HG03442 (cell line): ENCODE results near the gene KANK2.
"Not testable (repeated sequence)": the region's sequence is repeated elsewhere in the genome, so short reads cannot be mapped to it uniquely, and the experiment has no call there.

ENCODE experiments used
- ATAC-seq: cut with Tn5 transposase; IDR thresholded peaks from one replicate; pipeline ENCODE4 v1.9.1; 2021; ENCODE audit warnings: mild to moderate bottlenecking, moderate library complexity; ENCODE audit not compliant: unreplicated experiment

The KANK2 gene

GRCh38 chr19:11198769-11199424 lies 1.6 kb upstream of the KANK2 start:
- ATAC-seq: no peak

- no peak for ATAC-seq
These were observed 810 bp upstream of the KANK2 start for GRCh38 chr19:11198175-11198534.

- ATAC-seq: no peak
These were observed 698 bp downstream of the KANK2 start for GRCh38 chr19:11196406-11197287.

GRCh38 chr19:11195681-11196080 lies 1.7 kb downstream of the KANK2 start:
- no peak for ATAC-seq

GRCh38 chr19:11194656-11195558 lies 2.4 kb downstream of the KANK2 start:
- no peak for ATAC-seq

- no peak for ATAC-seq
These were observed 3.2 kb downstream of the KANK2 start for GRCh38 chr19:11194173-11194572.

GRCh38 chr19:11192957-11193939 lies 4.1 kb downstream of the KANK2 start:
- ATAC-seq: no peak

GRCh38 chr19:11191934-11192333 lies 5.4 kb downstream of the KANK2 start:
- ATAC-seq: no peak

- no peak for ATAC-seq
These were observed 6.0 kb downstream of the KANK2 start for GRCh38 chr19:11191273-11191755.

GRCh38 chr19:11190501-11190900 lies 6.8 kb downstream of the KANK2 start:
- ATAC-seq: no peak

GRCh38 chr19:11187441-11187840 lies 9.9 kb downstream of the KANK2 start:
- no peak for ATAC-seq

- ATAC-seq: no peak
These were observed 14.4 kb downstream of the KANK2 start for GRCh38 chr19:11182994-11183393.

- no peak for ATAC-seq
These were observed 15.9 kb downstream of the KANK2 start for GRCh38 chr19:11181488-11181887.

- not testable (repeated sequence) for ATAC-seq
These were observed 16.4 kb downstream of the KANK2 start for GRCh38 chr19:11180975-11181374.

- ATAC-seq: no peak
These were observed 17.0 kb downstream of the KANK2 start for GRCh38 chr19:11180346-11180745.

GRCh38 chr19:11179716-11180297 lies 17.5 kb downstream of the KANK2 start:
- ATAC-seq: peak; percentile 50

GRCh38 chr19:11179145-11179465 lies 18.2 kb downstream of the KANK2 start:
- ATAC-seq: not testable (repeated sequence)

- no peak for ATAC-seq
These were observed 19.8 kb downstream of the KANK2 start for GRCh38 chr19:11177592-11177991.

- ATAC-seq: no peak
These were observed 20.7 kb downstream of the KANK2 start for GRCh38 chr19:11176466-11177193.
